ENCODE measurements around the gene MST1. TPM values are rescaled to one million over a fixed set of nuclear protein-coding genes. Genes with fewer than 3 reads are reported as not detected.
A peak's percentile ranks its signal among the peaks of the same experiment; 100 is the strongest.

MST1 gene
- total RNA-seq, 2 experiments from 2014 or later = 7.3 to 9.3 TPM

DNA sequence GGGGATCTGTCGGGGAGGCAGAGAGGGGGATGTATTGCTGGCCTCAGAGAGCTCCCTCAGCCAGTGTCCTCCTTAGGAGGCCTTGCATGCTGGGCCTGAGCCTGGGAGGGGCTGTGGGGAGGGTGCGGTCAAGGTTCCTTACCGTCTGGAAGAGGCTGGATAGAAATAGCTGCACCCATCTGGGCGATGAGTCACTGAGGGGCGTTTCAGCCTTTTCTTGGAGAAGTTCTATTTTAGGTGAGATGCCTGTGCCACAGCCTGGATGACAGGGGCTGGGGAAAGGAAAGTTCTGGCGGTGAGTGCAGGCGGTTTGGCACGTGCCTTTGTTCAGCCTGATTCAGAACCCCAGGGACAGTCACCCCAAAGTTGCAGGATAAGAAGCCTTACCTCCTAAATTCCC, 50.8 kb downstream of the MST1 start:
- ATAC-seq (no peak), DNase-seq (no peak)
- Mint-ChIP-seq H3K27ac (no peak overlapping the region), H3K9me3 (ENCODE audit: low read depth) (no peaks in the 10 kb centered on the region), H3K36me3 (no peaks in the 10 kb centered on the region), H3K27me3 (peaks cover 2% of the 10 kb centered on the region), H3K4me1 (peaks cover 8% of the 10 kb centered on the region), H3K4me3 (no peak overlapping the region)
- CTCF ChIA-PET = interaction anchor here (2.9 kb wide), 1 partner anchor 99 kb away, joined by 15 read pairs; no protein-coding TSS in a partner anchor

DNA sequence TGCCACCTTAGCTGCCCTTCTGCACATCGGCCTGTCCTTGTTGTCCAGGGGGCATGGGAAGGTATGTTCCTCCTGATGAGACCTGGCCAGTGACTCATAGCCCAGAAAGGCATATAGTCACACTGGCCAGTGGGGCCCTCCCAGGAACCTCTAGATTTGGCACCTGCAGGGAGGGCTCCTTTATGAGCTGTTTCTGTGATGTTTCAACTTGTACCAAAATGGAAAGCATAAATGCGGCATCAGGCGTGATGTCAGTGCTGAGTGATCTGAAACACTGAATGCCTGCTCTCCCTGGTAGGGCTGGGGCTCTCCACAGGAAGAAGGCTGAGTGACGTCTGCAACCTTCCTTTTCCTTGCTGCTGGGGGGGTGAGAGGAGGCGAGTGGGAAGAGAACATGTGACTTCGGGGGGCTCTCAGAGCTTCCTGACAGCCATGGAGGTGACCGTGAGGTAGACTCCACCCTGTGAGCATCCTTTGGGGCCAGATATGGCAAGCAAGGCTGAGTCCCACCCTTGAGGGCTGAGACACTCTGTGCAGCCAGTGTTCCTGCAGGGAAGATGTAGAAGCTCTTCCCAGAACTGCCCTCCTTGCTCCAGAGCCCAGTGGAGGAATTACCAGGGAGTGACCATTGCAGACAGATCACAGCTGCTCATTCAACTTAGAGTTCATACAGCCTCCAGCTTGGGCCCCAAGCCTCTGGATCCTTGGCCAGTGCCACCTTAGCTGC, 52.2 kb downstream of the MST1 start:
- Mint-ChIP-seq H3K27me3 (peaks cover 3% of the 10 kb centered on the region), H3K27ac (no peak overlapping the region), H3K4me1 (peaks cover 8% of the 10 kb centered on the region), H3K9me3 (ENCODE audit: low read depth) (no peaks in the 10 kb centered on the region), H3K36me3 (no peaks in the 10 kb centered on the region), H3K4me3 (no peak overlapping the region)
- ATAC-seq (peak; percentile 48), DNase-seq (peak; percentile 44)
- CTCF ChIA-PET = interaction anchor here (0.8 to 2.9 kb wide), 4 partner anchors 9 to 165 kb away, joined by 3 to 15 read pairs (median 3); no protein-coding TSS in a partner anchor

- CTCF ChIA-PET = no interaction called here
- ATAC-seq (no peak), DNase-seq (no peak)
- Mint-ChIP-seq H3K27ac (no peak overlapping the region), H3K9me3 (ENCODE audit: low read depth) (no peaks in the 10 kb centered on the region), H3K4me1 (peaks cover 8% of the 10 kb centered on the region), H3K4me3 (no peak overlapping the region), H3K27me3 (peaks cover 10% of the 10 kb centered on the region), H3K36me3 (no peaks in the 10 kb centered on the region)
Observed at GRCh38 chr3:49634736-49635135, 54.5 kb downstream of the MST1 start.

Other genes with a start within 250 kb of the MST1 start
- 10 to 100 TPM; 17.6 to 17.9 TPM for gene DAG1, start 219.2 kb downstream of the MST1 start, total RNA-seq
- gene BSN, start 135.0 kb downstream of the MST1 start, total RNA-seq = under 1 TPM; 0.12 TPM
- 100 to 1,000 TPM; 150 to 172 TPM for gene APEH, start 15.1 kb downstream of the MST1 start, total RNA-seq
- gene RNF123, start 83 bp upstream of the MST1 start, total RNA-seq = 10 to 100 TPM; 50.0 to 58.9 TPM
- gene AMIGO3, start 30.2 kb upstream of the MST1 start, total RNA-seq = 1 to 10 TPM in 1 of 2 experiments, under 1 TPM in 1; 0.19 to 1.2 TPM
- gene GMPPB, start 34.5 kb upstream of the MST1 start, total RNA-seq = 10 to 100 TPM; 46.6 to 47.9 TPM
- gene IP6K1, start 97.1 kb upstream of the MST1 start, total RNA-seq = 10 to 100 TPM; 38.3 to 41.0 TPM
- gene CDHR4, start 110.4 kb upstream of the MST1 start, total RNA-seq = under 1 TPM in 1 of 2 experiments, not detected in 1; 0.16 TPM
- gene INKA1, start 113.8 kb upstream of the MST1 start, total RNA-seq = under 1 TPM; 0.73 to 0.85 TPM
- gene UBA7, start 124.5 kb upstream of the MST1 start, total RNA-seq = 100 to 1,000 TPM; 149 to 212 TPM
- gene TRAIP, start 167.1 kb upstream of the MST1 start, total RNA-seq = 10 to 100 TPM; 27.3 to 32.0 TPM
- not detected for gene CAMKV, start 180.4 kb upstream of the MST1 start, total RNA-seq
- gene MST1R, start 214.4 kb upstream of the MST1 start, total RNA-seq = 1 to 10 TPM; 1.2 to 2.5 TPM
- 10 to 100 TPM; 13.0 to 15.8 TPM for gene MON1A, start 240.3 kb upstream of the MST1 start, total RNA-seq